MCF 10A (cell line): Measurements from ENCODE around the gene PPP1R2. TPM values are rescaled to one million over a fixed set of nuclear protein-coding genes. Genes with fewer than 3 reads are reported as not detected.

Source experiments
- BruUV-seq: library from RNA; stranded (reverse); fragments of 400-500 nt; replicated peaks from 2 replicates; lab custom pipeline; 2021; lab: Mats Ljungman, UMichigan
- CTCF ChIA-PET: fragments of 300-600 bp; sonication (Branson Sonifier 250); formaldehyde crosslinking; extraction: SDS; loops from one replicate; lab custom pipeline; 2021; ENCODE audit warnings: antibody characterized with exemption, inconsistent platforms; lab: Yijun Ruan, JAX
- POLR2A ChIA-PET: fragments of 300-600, 350-650 bp; sonication (Branson Sonifier 250); formaldehyde crosslinking; extraction: SDS; loops from one replicate; lab custom pipeline; 2020; ENCODE audit warnings: antibody characterized with exemption, inconsistent platforms; lab: Yijun Ruan, JAX
- DNase-seq: peaks from one replicate; pipeline ENCODE4 v3.0.0-alpha.2; 2018; ENCODE audit not compliant: unreplicated experiment
- H3K27ac Mint-ChIP-seq: one replicate; pipeline ENCODE4 v1.8.0; 2022; ENCODE audit warnings: mild to moderate bottlenecking, low read depth, mixed read lengths; ENCODE audit not compliant: unreplicated experiment
- H3K27me3 Mint-ChIP-seq: one replicate; pipeline ENCODE4 v1.8.0; 2022; ENCODE audit warnings: mixed read lengths; ENCODE audit not compliant: insufficient read depth, unreplicated experiment
- H3K36me3 Mint-ChIP-seq: one replicate; pipeline ENCODE4 v1.8.0; 2022; ENCODE audit warnings: mild to moderate bottlenecking, moderate library complexity, mixed read lengths; ENCODE audit not compliant: insufficient read depth, unreplicated experiment
- H3K4me1 Mint-ChIP-seq: one replicate; pipeline ENCODE4 v1.8.0; 2022; ENCODE audit warnings: mixed read lengths; ENCODE audit not compliant: insufficient read depth, unreplicated experiment
- H3K4me3 Mint-ChIP-seq: one replicate; pipeline ENCODE4 v1.8.0; 2022; ENCODE audit warnings: mild to moderate bottlenecking, moderate library complexity, mixed read lengths; ENCODE audit not compliant: unreplicated experiment
- H3K9me3 Mint-ChIP-seq: one replicate; pipeline ENCODE4 v1.8.0; 2022; ENCODE audit warnings: mixed read lengths; ENCODE audit not compliant: unreplicated experiment
- intact Hi-C: fragments of 100-400 bp; cut with micrococcal nuclease; formaldehyde crosslinking; loops from 2 replicates; pipeline ENCODE4 v1.14.1; 2022
- total RNA-seq: library from RNA; stranded (reverse); gene quantifications from 2 replicates; pipeline ENCODE4 v1.2.3, GENCODE V29; 2022
- TF ChIP-seq, protein P1 (sequence below): fragments of 200-600 bp; IDR thresholded peaks from one replicate; pipeline ENCODE4 v1.8.0; 2022; ENCODE audit warnings: antibody characterized with exemption, mild to moderate bottlenecking; ENCODE audit not compliant: unreplicated experiment

Gene PPP1R2
- total RNA-seq, 1 experiment from 2014 or later: 53.0 TPM

- no peaks in the 10 kb centered on the region for H3K27me3 Mint-ChIP-seq
- intact Hi-C loops: no loop called here
- H3K27ac Mint-ChIP-seq: no peak overlapping the region
- H3K4me1 Mint-ChIP-seq: peaks cover 11% of the 10 kb centered on the region
- no peak for DNase-seq
- ChIA-PET POLR2A (no interaction called here), CTCF (no interaction called here)
- peaks cover 5% of the 10 kb centered on the region for H3K36me3 Mint-ChIP-seq
- H3K4me3 Mint-ChIP-seq: no peak overlapping the region
- no peaks in the 10 kb centered on the region for H3K9me3 Mint-ChIP-seq
- TF ChIP-seq, protein P1, sequence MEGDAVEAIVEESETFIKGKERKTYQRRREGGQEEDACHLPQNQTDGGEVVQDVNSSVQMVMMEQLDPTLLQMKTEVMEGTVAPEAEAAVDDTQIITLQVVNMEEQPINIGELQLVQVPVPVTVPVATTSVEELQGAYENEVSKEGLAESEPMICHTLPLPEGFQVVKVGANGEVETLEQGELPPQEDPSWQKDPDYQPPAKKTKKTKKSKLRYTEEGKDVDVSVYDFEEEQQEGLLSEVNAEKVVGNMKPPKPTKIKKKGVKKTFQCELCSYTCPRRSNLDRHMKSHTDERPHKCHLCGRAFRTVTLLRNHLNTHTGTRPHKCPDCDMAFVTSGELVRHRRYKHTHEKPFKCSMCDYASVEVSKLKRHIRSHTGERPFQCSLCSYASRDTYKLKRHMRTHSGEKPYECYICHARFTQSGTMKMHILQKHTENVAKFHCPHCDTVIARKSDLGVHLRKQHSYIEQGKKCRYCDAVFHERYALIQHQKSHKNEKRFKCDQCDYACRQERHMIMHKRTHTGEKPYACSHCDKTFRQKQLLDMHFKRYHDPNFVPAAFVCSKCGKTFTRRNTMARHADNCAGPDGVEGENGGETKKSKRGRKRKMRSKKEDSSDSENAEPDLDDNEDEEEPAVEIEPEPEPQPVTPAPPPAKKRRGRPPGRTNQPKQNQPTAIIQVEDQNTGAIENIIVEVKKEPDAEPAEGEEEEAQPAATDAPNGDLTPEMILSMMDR: no peak
- no TSS peak for BruUV-seq
Observed at GRCh38 chr3:195587824-195588223, 44.7 kb upstream of the PPP1R2 start.

DNA sequence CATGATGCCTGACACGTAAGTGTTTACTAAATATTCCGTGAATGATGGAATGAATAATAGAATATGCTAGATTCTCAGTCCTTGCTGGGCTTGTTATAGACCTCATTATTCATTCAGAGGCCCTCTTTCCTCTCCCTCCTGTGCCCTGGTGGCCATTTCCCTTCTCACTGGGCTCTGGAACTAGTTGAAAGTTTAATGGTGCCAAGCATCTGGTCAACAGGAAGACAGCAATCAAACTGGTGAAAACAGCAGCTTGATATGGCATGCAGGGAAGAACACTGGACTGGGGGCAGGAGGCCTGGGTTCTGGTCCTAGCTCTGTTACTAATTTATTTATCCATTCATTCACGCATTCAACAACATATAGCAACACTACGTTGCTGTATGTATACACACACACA, 44.3 kb upstream of the PPP1R2 start:
- H3K4me1 Mint-ChIP-seq: peaks cover 11% of the 10 kb centered on the region
- H3K36me3 Mint-ChIP-seq: peaks cover 5% of the 10 kb centered on the region
- H3K9me3 Mint-ChIP-seq: no peaks in the 10 kb centered on the region
- intact Hi-C loops: no loop called here
- ChIA-PET CTCF (no interaction called here), POLR2A (interaction anchor here (0.6 kb wide), 1 partner anchor 16 kb away, joined by 3 read pairs; no protein-coding TSS in a partner anchor)
- DNase-seq: no peak
- no peaks in the 10 kb centered on the region for H3K27me3 Mint-ChIP-seq
- no peak overlapping the region for H3K27ac Mint-ChIP-seq
- no TSS peak for BruUV-seq
- no peak overlapping the region for H3K4me3 Mint-ChIP-seq
- TF ChIP-seq, protein P1: no peak

DNA sequence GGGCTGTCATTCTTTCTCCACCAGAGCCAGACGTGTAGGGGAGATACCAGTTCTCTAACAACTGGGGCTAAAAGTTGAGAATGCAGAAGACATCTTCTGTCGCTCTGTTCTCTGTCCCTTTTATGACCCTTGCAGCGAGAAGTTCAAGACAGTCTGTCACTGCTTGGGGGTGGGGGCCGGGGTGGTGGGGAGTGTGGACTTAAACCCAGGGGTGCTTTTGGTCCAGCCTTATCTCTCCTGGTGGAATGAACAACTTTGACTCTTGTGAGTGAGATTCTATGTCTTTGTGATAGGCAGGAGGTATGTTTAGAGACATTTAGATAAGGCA, 41.4 kb upstream of the PPP1R2 start:
- POLR2A ChIA-PET: interaction anchor here (0.7 kb wide), 1 partner anchor 225 kb away, joined by 3 read pairs; no protein-coding TSS in a partner anchor
- no peak overlapping the region for H3K4me3 Mint-ChIP-seq
- H3K36me3 Mint-ChIP-seq: peaks cover 5% of the 10 kb centered on the region
- peaks cover 11% of the 10 kb centered on the region for H3K4me1 Mint-ChIP-seq
- no peak for DNase-seq
- CTCF ChIA-PET: interaction anchor here (1.3 kb wide), 1 partner anchor 914 kb away, joined by 4 read pairs; no protein-coding TSS in a partner anchor
- no peaks in the 10 kb centered on the region for H3K9me3 Mint-ChIP-seq
- TF ChIP-seq, protein P1: no peak
- intact Hi-C loops: no loop called here
- no TSS peak for BruUV-seq
- no peaks in the 10 kb centered on the region for H3K27me3 Mint-ChIP-seq
- peak overlapping the region; percentile 47 for H3K27ac Mint-ChIP-seq

GRCh38 chr3:195583831-195584542, 40.9 kb upstream of the PPP1R2 start, which contains the start of gene APOD:
APOD (minus strand) TSS chr3:195583940; CDS start chr3:195579461, 4,479 bp downstream.
- peak within 1 kb of the TSS; percentile 12 for H3K4me3 Mint-ChIP-seq
- TF ChIP-seq, protein P1: no peak
- POLR2A ChIA-PET: interaction anchor here (0.6 to 1.0 kb wide), 5 partner anchors 9 to 912 kb away, joined by 3 to 4 read pairs (median 3); partner anchors contain the start of gene LSG1

More at GRCh38 chr3:195583831-195584542, 40.9 kb upstream of the PPP1R2 start, which contains the start of gene APOD:
- peaks cover 11% of the 10 kb centered on the region for H3K4me1 Mint-ChIP-seq
- CTCF ChIA-PET: interaction anchor here (0.6 to 1.3 kb wide), 3 partner anchors 9 to 913 kb away, joined by 3 to 4 read pairs (median 3); no protein-coding TSS in a partner anchor
- H3K9me3 Mint-ChIP-seq: no peaks in the 10 kb centered on the region
- peak within 1 kb of the TSS; percentile 47 for H3K27ac Mint-ChIP-seq
- H3K27me3 Mint-ChIP-seq: no peaks in the 10 kb centered on the region
- no TSS peak for BruUV-seq
- peaks cover 5% of the 10 kb centered on the region for H3K36me3 Mint-ChIP-seq
- intact Hi-C loops: no loop called here
- peak; percentile 39 for DNase-seq
